Embryonic facial prominence (tissue), 1 donor: ENCODE results near the gene ZNF511.
A peak's percentile ranks its signal among the peaks of the same experiment; 100 is the strongest.
"Not testable (repeated sequence)": the region's sequence is repeated elsewhere in the genome, so short reads cannot be mapped to it uniquely, and the experiment has no call there.

Source experiments
- DNase-seq: peaks from one replicate; pipeline ENCODE4 v3.0.0-alpha.2; 2016; ENCODE audit errors: extremely low spot score

Gene ZNF511

GRCh38 chr10:133314911-133315310 lies 6.2 kb downstream of the ZNF511 start:
- no peak for DNase-seq

DNA sequence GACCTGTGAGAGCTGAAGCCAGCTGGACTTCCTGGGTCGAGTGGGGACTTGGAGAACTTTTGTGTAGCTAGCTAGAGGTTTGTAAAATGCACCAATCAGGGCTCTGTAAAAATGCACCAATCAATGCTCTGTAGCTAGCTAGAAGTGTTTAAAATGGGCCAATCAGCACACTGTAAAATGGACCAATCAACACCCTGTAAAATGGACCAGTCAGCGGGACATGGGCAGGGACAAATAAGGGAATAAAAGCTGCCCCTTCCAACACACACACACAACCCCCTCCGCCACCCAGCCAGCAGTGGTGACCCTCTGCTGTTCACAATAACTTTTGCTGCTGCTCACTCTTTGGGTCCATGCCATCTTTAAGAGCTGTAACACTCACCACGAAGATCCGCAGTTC lies 7.1 kb downstream of the ZNF511 start:
- DNase-seq, result no peak

DNA sequence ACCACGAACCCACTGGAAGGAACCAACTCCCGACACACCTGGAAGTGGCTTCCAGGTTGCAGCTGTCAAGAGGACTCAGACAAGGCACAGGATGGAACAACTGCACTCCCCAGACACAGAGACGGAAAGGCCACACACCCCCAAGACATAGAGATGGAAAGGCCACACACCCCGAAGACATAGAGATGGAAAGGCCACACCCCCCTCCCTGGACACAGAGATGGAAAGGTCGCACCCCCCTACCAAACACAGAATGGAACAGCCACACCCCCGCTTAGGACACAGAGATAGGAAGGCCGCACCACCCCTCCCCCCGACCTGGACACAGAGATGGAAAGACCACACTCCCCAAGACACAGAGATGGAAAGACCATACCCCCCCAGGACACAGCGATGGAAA lies 7.6 kb downstream of the ZNF511 start:
- DNase-seq, result no peak

GRCh38 chr10:133316732-133317131 lies 8.0 kb downstream of the ZNF511 start:
- no peak for DNase-seq

GRCh38 chr10:133318494-133319127 lies 9.9 kb downstream of the ZNF511 start:
- DNase-seq, result no peak

- DNase-seq, result not testable (repeated sequence)
Measured at GRCh38 chr10:133320852-133321422, 12.2 kb downstream of the ZNF511 start.

DNA sequence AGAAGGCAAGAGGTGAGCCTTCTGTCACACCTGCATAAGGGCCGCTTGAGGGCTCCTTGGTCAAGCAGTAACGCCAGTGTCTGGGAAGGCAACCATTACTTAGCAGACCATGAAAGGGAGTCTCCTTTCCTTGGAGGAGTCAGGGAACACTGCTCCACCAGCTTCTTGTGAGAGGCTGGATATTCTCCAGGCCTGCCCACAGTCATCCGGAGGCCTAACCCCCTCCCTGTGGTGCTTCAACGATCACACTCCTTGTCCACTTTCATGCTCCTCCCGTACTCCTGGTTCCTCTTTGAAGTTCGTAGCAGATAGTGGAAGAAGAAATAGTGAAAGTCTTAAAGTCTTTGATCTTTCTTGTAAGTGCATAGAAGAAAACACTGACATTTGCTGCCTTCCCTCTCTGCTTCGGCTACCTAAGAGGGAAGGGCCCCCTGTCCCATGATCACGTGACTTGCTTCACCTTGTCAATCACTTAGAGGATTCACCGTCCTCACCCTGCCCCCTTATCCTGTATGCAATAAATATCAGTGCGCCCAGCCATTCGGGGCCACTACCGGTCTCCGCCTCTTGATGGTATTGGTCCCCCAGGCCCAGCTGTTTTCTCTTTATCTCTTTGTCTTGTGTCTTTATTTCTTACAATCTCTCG lies 13.5 kb downstream of the ZNF511 start:
- not testable (repeated sequence) for DNase-seq

- no peak for DNase-seq
Measured at GRCh38 chr10:133324198-133324792, 15.6 kb downstream of the ZNF511 start.

DNA sequence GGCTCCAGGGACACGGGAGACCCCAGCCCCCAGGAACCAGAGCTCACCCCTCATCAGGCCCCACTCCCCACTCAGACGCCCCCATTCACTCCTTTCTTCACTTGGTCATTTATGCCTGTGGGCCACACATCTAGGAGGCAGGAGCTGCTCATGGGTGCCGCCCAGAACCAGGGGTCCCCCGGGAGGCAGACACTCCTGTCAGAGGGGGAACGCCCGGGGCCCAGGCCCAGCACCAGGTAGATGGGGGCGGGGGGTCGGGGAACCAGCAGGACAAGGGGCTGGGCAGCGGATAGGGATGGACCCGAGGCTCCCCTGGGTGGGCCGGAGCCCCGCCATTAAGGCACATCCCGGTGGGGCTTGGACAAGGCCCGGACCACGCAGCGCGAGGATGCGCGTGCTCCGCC lies 16.1 kb downstream of the ZNF511 start:
- DNase-seq, result no peak

- no peak for DNase-seq
Measured at GRCh38 chr10:133325440-133326222, 16.9 kb downstream of the ZNF511 start.

DNA sequence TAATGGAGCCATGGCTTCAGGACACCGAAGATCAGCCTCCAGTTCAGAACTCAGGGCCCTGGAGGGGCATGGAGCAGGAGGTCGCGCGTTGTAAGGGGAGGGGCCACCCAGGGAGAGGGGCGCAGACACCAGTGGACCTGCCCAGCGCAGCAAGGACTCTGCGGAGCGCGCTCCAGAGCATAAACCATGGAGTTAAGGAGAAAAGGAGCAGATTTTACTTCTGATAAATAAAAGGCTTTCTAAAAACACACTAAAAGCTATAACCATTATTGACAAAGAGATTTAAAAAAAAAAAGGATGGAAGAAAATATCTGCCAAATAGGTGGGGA lies 17.5 kb downstream of the ZNF511 start:
- no peak for DNase-seq

GRCh38 chr10:133326745-133327650 lies 18.3 kb downstream of the ZNF511 start:
- no peak for DNase-seq

- DNase-seq, result no peak
Measured at GRCh38 chr10:133327651-133328357, 19.1 kb downstream of the ZNF511 start.

DNA sequence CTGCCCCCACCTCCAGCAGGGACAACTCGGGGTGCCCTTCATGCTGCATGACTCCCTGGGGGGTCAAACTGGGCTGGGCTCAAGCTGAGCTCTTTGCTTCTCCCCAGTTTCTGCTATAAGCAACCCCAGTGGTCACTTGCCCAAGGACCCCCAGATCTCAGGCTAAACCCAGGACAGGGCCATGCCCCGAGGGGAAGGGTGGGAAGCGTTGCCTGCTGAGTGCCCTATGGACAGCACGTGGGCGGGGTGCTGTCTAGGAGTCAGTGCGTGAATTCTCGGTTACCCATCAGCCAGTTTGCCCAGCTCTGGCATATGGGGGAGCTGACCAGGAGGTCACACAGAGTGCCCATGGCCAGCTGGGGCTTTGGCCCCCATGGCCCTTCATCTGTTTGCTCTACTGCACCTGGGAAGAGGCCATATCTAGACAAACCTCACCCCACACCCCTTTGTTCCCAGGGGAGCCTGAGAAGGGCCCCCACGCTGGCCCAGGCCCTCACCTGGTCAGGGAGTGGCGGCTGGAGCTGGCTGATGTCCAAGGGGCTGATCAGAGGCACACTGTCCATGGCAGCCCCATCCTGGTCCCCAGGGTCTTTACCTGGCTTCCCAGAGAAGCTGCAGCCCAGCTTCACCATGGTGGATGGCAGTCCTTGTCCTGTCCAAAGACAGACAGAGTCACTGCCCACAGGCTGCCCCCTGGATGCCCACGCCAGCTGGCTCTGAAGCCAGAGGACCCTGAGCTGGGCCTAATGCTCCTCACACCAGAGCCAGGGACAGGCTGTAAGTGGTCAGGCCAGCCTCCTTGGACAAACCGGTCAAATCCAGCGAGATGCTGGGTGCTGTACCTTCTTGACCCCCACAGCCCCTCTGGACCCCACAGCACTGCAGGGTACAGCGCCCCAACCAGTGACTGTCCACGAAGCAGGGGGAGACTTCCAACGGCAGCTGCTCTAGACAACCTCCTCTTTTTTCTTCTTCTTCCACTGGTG lies 19.9 kb downstream of the ZNF511 start:
- DNase-seq, result no peak

DNA sequence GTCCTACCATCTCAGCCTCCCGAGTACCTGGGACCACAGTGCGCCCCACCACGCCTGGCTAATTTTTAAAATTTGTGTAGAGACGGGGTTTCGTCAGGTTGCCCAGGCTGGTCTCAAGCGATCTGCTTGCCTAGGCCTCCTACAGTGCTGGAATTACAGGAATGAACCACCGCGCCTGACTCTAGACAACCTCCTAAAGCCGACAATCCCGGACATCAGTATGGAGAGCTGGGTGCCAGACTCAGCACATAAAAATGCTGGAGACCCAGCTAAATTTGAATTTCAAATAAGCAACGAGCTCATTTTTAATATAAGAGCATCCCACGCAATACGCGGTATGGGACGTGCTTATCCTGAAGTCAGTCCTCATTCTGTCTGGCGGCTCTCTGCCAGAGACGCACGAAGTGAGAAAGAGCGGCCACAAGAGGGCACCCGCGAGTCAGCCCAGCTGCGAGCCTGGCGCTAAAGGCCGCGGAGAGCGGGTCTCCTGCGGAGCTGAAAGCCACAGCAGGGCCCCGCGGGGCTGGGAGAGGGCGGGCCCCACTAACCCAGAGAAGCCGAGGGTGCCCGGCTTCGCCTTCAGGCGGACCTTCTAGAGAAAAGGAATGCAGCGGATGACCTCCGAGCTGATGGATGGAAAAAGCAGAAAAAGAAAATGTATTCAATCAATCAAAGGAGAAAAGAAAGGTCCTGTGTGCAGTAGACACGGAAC lies 20.9 kb downstream of the ZNF511 start:
- DNase-seq, result peak; percentile 56

DNA sequence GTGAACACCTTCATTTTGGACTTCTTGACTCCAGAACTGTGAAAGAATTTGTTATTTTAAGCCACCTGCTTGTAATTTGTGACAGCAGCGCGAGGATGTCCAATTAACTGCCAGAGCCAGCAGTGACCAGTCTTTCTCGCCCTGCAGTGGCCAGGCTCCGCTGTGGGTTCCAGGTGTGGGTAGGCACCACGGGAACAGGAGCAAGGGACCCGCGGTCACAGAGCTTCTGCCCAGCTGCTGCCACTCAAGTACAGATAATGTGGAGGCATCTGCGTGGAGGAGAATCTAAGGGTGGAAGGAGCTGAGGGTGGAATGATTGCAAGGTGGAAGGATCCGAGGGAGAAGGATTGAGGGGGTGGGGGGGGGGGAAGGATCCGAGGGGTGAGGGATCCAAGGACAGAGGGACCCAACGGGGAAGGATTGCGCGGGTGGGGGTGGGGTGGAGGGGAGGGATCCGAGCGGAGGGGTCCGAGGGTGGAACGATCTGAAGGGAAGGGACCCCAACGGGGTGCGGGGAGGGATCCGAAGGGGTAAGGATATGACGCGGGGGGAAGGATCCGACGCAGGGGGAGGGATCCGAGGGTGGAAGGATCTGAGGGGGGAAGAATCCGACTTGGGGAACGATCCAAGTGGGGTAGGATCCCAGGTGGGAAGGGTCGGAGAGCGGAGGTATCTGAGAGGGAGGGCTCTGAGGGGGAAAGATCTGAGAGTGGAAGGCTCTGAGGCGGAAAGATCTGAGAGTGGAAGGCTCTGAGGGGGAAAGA lies 24.4 kb downstream of the ZNF511 start:
- DNase-seq, result no peak

DNA sequence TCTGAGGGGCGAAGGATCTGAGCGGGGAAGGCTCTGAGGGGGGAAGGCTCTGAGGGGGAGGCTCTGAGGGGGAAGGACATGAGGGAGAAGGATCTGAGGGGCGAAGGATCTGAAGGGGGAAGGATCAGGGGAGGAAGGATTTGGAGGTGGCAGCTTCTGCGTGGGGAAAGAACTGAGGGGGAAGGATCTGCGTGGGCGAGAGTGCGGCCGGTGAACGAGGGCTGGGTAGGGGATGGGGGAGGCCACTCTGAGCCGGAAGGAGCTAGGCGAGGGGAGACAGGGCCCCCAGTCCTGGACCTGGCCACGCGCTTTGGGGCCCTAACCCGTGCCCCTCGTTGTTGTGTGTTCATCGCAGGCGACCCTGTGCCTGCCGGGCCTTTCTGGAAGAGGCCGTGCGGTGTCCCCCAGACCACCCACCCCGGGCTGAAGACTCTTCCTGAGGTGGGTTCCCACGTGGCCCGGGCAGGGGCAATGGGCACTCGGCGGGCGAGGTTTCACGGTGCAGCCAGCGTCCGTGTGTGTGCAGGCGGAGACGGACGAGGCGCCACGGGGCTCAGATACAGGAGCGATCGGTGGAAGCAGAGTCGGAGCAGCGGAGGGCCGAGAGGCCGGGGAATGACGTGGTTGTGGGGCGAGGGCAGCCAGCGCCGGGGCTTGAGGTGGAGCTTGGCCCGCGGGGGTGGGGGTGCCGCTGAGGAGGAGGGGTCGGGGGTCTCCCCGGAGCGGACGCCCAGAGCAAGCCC lies 26.0 kb downstream of the ZNF511 start:
- no peak for DNase-seq
